Measurements from ENCODE around the gene LRRC56.

GRCh38 chr11:488062-488461 lies 49.3 kb upstream of the LRRC56 start:
- TF ChIP-seq CTCF (IDR thresholded peaks at IDR 0.05): no peak
- TF ChIP-seq POLR2A (IDR thresholded peaks at IDR 0.05): no peak

Data from lower leg skin (tissue), 3 donors.